Stomach (tissue), 9 donors: ENCODE data around the gene CREBRF. TPM values are rescaled to one million over a fixed set of nuclear protein-coding genes. Genes with fewer than 3 reads are reported as not detected.

Experiments used
- DNase-seq, 2 donors: peaks; one replicate each; pipeline versions ENCODE4 v3.0.0 to v3.0.0-alpha.2; 2013 to 2019
- H3K27ac ChIP-seq, 5 donors: fragments of 200-600 bp in 4 of 5; sonication (generic) in 4 of 5; one replicate each; pipeline ENCODE4 v1.5.1; 2013 to 2019; ENCODE audit warnings: mild to moderate bottlenecking in 1 of 5, moderate library complexity in 1 of 5
- H3K27me3 ChIP-seq, 3 donors: fragments of 200-600 bp; sonication (generic); one replicate each; pipeline ENCODE4 v1.5.1; 2017 to 2019; ENCODE audit warnings: mixed run types in 1 of 3
- H3K36me3 ChIP-seq, 4 donors: fragments of 200-600 bp; sonication (generic); 1 replicate in 3 of 4; 2 replicates in 1 of 4; pipeline ENCODE4 v1.5.1; 2016 to 2019
- H3K4me1 ChIP-seq, 4 donors: fragments of 200-600 bp; sonication (generic); one replicate each; pipeline ENCODE4 v1.5.1; 2016 to 2019
- H3K4me3 ChIP-seq, 4 donors: fragments of 200-600 bp; sonication (generic) in 3 of 4; one replicate each; pipeline ENCODE4 v1.5.1; 2016 to 2019; ENCODE audit warnings: mild to moderate bottlenecking in 1 of 4
- H3K9me3 ChIP-seq, 4 donors: fragments of 200-600 bp; sonication (generic); one replicate each; pipeline ENCODE4 v1.5.1; 2016 to 2019
- EP300 ChIP-seq: sonication (generic); formaldehyde crosslinking; IDR thresholded peaks from one replicate; pipeline ENCODE4 v1.6.1; 2017; ENCODE audit warnings: antibody characterized with exemption
- POLR2A ChIP-seq, 4 donors: fragments of 450-650 bp; IDR thresholded peaks; one replicate each; pipeline ENCODE4 v1.6.1; 2016; ENCODE audit warnings: antibody characterized with exemption in 4 of 4, control low read depth in 2 of 4, mild to moderate bottlenecking in 1 of 4, moderate library complexity in 1 of 4
- POLR2AphosphoS5 ChIP-seq, 3 donors: sonication (generic); formaldehyde crosslinking; IDR thresholded peaks; one replicate each; pipeline ENCODE4 v1.6.1; 2016; ENCODE audit warnings: antibody characterized with exemption in 3 of 3
- WGBS, 5 donors: extraction: QIAGEN DNeasy Blood & Tissue Kit in 3 of 5; methylation state at CpG; one replicate each; pipeline versions ENCODE4 v1.1.5 to v1.1.7; 2013 to 2018; 5-methylcytosine and 5-hydroxymethylcytosine counted together
- intact Hi-C: fragments of 100-400 bp; cut with DNase I; formaldehyde crosslinking; loops from one replicate; pipeline ENCODE4 v1.15.1; 2023; ENCODE audit warnings: low total_unique reads
- polyA plus RNA-seq, 3 donors: library from polyadenylated mRNA; stranded (reverse); fragments of 200-250 nt; gene quantifications; one replicate each; pipeline ENCODE4 v1.2.3, GENCODE V29; 2013
- total RNA-seq, 5 donors: library from RNA; depleted of rRNA; stranded (reverse); fragments of >200 nt; gene quantifications; one replicate each; pipeline versions ENCODE4 v1.1.0 to v1.2.3, GENCODE V29; 2014 to 2016
- TF ChIP-seq, protein P1 (sequence below), 7 experiments: fragments of 450-650 bp in 4 of 7; fragments of 200-600 bp in 3 of 7; sonication (generic) in 3 of 7; IDR thresholded peaks; one replicate each; pipeline ENCODE4 v1.5.1; 2016 to 2019; ENCODE audit warnings: antibody characterized with exemption in 7 of 7, control low read depth in 2 of 7, mild to moderate bottlenecking in 1 of 7
- donor health status: healthy with polysubstance abuse.
- donor health status: Bipolar disorder and iron deficiency.
- donor health status: healthy.

Gene CREBRF
- total and polyA plus RNA-seq, 8 donors: 3.2 to 42.3 (median 20.4) TPM

DNA sequence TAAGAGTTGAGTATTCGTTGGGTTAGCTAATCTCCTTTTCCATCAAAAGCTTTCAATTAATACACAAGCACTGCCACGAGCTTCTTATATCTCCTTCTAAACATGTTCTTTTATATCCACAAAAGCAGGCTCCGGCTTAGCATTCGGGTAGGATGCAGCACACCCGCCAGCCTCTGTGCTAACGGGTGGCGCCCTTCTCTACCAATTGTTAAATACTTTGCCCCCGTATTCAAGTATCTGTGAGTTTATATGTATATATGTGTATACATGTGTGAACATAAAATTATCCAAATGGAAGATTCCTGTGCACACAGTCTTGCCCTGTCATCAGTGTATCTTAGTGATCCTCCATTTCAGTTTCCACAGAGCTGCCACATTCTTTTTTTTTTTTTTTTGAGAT, 116.0 kb downstream of the CREBRF start:
- H3K27ac ChIP-seq: no peak overlapping the region
- intact Hi-C loops: no loop called here
- H3K9me3 ChIP-seq: peaks cover 0 to 4% (median 0%) of the 10 kb centered on the region in 4 donors
- no peak for DNase-seq
- no peak overlapping the region for H3K4me3 ChIP-seq
- WGBS, 5 donors: 74 to 88% (median 81%) methylated on average over 8 of the region's 8 CpGs
- no peaks in the 10 kb centered on the region for H3K4me1 ChIP-seq
- H3K36me3 ChIP-seq: no peaks in the 10 kb centered on the region
- TF ChIP-seq POLR2A (IDR thresholded peaks at IDR 0.05) (no peak), POLR2AphosphoS5 (IDR thresholded peaks at IDR 0.05) (no peak), EP300 (no peak)
- TF ChIP-seq, protein P1, sequence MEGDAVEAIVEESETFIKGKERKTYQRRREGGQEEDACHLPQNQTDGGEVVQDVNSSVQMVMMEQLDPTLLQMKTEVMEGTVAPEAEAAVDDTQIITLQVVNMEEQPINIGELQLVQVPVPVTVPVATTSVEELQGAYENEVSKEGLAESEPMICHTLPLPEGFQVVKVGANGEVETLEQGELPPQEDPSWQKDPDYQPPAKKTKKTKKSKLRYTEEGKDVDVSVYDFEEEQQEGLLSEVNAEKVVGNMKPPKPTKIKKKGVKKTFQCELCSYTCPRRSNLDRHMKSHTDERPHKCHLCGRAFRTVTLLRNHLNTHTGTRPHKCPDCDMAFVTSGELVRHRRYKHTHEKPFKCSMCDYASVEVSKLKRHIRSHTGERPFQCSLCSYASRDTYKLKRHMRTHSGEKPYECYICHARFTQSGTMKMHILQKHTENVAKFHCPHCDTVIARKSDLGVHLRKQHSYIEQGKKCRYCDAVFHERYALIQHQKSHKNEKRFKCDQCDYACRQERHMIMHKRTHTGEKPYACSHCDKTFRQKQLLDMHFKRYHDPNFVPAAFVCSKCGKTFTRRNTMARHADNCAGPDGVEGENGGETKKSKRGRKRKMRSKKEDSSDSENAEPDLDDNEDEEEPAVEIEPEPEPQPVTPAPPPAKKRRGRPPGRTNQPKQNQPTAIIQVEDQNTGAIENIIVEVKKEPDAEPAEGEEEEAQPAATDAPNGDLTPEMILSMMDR (IDR thresholded peaks at IDR 0.05): no peak
- no peaks in the 10 kb centered on the region for H3K27me3 ChIP-seq

DNA sequence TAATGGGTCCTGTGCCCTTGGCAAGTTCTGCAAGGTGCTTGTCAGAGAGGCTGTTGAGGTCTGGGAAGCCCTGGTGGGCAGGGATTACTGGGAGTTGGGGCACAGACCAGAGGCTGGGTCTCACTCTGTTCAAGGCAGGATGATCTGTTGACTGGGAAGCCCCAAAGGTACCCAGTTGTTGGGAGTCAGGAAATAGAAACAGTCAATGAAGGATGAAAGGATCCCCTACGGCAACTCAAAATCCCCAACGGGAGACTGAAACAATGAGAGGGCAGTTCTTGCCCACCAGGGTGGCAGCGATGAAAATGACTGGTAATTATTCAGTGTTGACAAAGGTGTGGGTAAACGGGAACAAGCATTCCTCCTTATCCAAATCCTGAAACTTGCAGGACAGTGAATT, 119.4 kb downstream of the CREBRF start:
- intact Hi-C loops: no loop called here
- WGBS, 5 donors: 28 to 53% (median 35%) methylated on average over 4 of the region's 4 CpGs

DNA sequence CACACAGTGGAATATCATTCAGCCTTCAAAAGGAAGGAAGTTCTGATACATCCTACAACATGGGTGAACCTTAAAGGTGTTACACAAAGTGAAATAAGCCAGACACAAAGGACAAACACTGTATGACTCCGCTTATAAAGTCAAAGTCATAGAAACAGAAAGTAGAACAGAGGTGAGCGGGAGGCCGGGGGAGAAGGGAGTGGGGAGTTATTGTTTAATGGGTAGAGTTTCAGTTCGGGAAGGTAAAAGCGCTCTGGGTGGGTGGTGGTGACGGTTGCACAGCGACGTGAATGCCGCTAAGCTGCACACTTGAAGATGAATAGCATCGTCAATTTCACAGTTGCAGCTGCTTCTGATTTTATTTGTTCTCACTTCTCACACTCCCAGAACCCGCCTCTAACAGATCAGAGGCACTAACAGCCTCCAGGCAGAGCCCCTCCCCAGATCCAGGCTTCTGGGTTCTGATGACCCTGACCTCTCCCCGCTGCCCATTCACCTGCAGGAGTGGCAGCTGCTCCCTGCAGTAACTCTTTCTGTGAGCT, 122.3 kb downstream of the CREBRF start:
- no peak for DNase-seq
- WGBS, 5 donors: 63 to 80% (median 71%) methylated on average over 12 of the region's 12 CpGs
- H3K27ac ChIP-seq: no peak overlapping the region
- intact Hi-C loops: no loop called here
- H3K9me3 ChIP-seq: peaks cover 0 to 14% (median 11%) of the 10 kb centered on the region in 4 donors
- H3K36me3 ChIP-seq: no peaks in the 10 kb centered on the region
- no peaks in the 10 kb centered on the region for H3K4me1 ChIP-seq
- H3K27me3 ChIP-seq: no peaks in the 10 kb centered on the region
- TF ChIP-seq POLR2A (IDR thresholded peaks at IDR 0.05) (no peak), EP300 (no peak), POLR2AphosphoS5 (IDR thresholded peaks at IDR 0.05) (no peak)
- TF ChIP-seq, protein P1 (IDR thresholded peaks at IDR 0.05): no peak
- H3K4me3 ChIP-seq: no peak overlapping the region

More for the DNA sequence above, 119.4 kb downstream of the CREBRF start:
- Histone ChIP-seq H3K9me3 (peaks cover 0 to 14% (median 10%) of the 10 kb centered on the region in 4 donors), H3K4me1 (no peaks in the 10 kb centered on the region), H3K27me3 (no peaks in the 10 kb centered on the region), H3K36me3 (no peaks in the 10 kb centered on the region), H3K4me3 (no peak overlapping the region), H3K27ac (no peak overlapping the region)
- no peak for DNase-seq
- no peak for TF ChIP-seq EP300
- TF ChIP-seq, protein P1 (IDR thresholded peaks at IDR 0.05): no peak
- TF ChIP-seq POLR2A (IDR thresholded peaks at IDR 0.05): no peak
- no peak for TF ChIP-seq POLR2AphosphoS5 (IDR thresholded peaks at IDR 0.05)

- no peak for DNase-seq
- Histone ChIP-seq H3K4me3 (no peak overlapping the region), H3K36me3 (no peaks in the 10 kb centered on the region), H3K27me3 (no peaks in the 10 kb centered on the region), H3K4me1 (no peaks in the 10 kb centered on the region), H3K9me3 (peaks cover 0 to 14% (median 11%) of the 10 kb centered on the region in 4 donors), H3K27ac (no peak overlapping the region)
- 67 to 94% (median 82%) methylated on average over 2 of the region's 2 CpGs for WGBS, 5 donors
- intact Hi-C loops: no loop called here
- TF ChIP-seq POLR2A (IDR thresholded peaks at IDR 0.05) (no peak), EP300 (no peak), POLR2AphosphoS5 (IDR thresholded peaks at IDR 0.05) (no peak)
- TF ChIP-seq, protein P1 (IDR thresholded peaks at IDR 0.05): no peak
These were observed 124.2 kb downstream of the CREBRF start for GRCh38 chr5:173180331-173180730.
